HL-60/S4 treated with retinoic acid at 250 ng/mL for 4 days and 3 days (cell line): ENCODE data around the gene CIAPIN1.

Experiments
- in situ Hi-C: fragments of 300-500 bp; cut with MboI; formaldehyde crosslinking; loops from 2 replicates; pipeline ENCODE4 v1.7.0; 2022; ENCODE audit warnings: low sequenced_read_pairs

CIAPIN1 gene

DNA sequence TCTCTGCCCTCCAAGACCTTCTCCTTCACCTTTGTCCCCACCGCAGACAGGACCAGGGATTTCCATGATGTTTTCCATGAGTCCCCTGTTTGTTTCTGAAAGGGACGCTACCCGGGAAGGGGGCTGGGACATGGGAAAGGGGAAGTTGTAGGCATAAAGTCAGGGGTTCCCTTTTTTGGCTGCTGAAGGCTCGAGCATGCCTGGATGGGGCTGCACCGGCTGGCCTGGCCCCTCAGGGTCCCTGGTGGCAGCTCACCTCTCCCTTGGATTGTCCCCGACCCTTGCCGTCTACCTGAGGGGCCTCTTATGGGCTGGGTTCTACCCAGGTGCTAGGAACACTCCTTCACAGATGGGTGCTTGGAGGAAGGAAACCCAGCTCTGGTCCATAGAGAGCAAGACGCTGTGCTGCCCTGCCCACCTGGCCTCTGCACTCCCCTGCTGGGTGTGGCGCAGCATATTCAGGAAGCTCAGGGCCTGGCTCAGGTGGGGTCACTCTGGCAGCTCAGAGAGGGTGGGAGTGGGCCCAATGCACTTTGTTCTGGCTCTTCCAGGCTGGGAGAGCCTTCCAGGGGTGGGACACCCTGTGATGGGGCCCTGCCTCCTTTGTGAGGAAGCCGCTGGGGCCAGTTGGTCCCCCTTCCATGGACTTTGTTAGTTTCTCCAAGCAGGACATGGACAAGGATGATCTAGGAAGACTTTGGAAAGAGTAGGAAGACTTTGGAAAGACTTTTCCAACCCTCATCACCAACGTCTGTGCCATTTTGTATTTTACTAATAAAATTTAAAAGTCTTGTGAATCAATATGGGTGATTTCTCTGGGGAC is 62.7 kb downstream of the CIAPIN1 start:
- in situ Hi-C loops, result no loop called here

DNA sequence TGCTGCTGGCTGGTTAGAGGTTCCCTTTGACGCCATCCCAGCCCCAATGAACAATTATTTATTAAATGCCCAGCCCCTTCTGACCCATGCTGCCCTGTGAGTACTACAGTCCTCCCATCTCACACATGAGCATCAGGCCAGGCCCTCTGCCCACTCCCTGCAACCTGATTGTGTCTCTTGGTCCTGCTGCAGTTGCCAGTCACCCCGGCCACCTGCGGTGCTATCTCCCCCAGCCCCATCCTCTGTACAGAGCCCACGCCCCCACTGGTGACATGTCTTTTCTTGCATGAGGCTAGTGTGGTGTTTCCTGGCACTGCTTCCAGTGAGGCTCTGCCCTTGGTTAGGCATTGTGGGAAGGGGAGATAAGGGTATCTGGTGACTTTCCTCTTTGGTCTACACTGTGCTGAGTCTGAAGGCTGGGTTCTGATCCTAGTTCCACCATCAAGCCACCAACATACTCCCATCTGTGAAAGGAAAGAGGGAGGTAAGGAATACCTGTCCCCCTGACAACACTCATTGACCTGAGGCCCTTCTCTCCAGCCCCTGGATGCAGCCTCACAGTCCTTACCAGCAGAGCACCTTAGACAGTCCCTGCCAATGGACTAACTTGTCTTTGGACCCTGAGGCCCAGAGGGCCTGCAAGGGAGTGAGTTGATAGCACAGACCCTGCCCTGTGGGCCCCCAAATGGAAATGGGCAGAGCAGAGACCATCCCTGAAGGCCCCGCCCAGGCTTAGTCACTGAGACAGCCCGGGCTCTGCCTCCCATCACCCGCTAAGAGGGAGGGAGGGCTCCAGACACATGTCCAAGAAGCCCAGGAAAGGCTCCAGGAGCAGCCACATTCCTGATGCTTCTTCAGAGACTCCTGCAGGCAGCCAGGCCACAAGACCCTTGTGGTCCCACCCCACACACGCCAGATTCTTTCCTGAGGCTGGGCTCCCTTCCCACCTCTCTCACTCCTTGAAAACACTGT is 63.6 kb downstream of the CIAPIN1 start:
- in situ Hi-C loops, result no loop called here

DNA sequence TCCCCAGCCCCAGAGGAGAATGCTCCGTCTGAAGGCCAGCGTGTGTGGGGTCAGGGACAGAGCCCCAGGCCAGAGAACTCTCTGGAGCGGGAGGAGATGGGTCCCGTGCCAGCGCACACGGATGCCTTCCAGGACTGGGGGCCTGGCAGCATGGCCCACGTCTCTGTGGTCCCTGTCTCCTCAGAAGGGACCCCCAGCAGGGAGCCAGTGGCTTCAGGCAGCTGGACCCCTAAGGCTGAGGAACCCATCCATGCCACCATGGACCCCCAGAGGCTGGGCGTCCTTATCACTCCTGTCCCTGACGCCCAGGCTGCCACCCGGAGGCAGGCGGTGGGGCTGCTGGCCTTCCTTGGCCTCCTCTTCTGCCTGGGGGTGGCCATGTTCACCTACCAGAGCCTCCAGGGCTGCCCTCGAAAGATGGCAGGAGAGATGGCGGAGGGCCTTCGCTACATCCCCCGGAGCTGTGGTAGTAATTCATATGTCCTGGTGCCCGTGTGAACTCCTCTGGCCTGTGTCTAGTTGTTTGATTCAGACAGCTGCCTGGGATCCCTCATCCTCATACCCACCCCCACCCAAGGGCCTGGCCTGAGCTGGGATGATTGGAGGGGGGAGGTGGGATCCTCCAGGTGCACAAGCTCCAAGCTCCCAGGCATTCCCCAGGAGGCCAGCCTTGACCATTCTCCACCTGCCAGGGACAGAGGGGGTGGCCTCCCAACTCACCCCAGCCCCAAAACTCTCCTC is 64.5 kb downstream of the CIAPIN1 start:
- in situ Hi-C loops, result no loop called here

DNA sequence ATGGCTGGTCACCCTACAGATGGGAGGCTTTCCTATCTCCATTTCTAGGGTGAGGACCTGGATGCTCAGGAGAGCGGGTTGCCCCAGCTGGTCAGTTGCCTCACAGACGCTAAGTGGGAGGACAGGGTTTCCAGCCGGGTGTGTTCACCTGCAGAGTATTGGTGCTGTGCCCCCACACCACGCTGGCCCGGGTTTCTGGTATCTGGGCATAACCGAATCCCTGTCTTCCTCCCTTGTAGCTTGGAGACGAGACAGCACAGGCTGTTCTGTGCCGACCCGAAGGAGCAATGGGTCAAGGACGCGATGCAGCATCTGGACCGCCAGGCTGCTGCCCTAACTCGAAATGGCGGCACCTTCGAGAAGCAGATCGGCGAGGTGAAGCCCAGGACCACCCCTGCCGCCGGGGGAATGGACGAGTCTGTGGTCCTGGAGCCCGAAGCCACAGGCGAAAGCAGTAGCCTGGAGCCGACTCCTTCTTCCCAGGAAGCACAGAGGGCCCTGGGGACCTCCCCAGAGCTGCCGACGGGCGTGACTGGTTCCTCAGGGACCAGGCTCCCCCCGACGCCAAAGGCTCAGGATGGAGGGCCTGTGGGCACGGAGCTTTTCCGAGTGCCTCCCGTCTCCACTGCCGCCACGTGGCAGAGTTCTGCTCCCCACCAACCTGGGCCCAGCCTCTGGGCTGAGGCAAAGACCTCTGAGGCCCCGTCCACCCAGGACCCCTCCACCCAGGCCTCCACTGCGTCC is 65.2 kb downstream of the CIAPIN1 start:
- in situ Hi-C loops, result no loop called here

DNA sequence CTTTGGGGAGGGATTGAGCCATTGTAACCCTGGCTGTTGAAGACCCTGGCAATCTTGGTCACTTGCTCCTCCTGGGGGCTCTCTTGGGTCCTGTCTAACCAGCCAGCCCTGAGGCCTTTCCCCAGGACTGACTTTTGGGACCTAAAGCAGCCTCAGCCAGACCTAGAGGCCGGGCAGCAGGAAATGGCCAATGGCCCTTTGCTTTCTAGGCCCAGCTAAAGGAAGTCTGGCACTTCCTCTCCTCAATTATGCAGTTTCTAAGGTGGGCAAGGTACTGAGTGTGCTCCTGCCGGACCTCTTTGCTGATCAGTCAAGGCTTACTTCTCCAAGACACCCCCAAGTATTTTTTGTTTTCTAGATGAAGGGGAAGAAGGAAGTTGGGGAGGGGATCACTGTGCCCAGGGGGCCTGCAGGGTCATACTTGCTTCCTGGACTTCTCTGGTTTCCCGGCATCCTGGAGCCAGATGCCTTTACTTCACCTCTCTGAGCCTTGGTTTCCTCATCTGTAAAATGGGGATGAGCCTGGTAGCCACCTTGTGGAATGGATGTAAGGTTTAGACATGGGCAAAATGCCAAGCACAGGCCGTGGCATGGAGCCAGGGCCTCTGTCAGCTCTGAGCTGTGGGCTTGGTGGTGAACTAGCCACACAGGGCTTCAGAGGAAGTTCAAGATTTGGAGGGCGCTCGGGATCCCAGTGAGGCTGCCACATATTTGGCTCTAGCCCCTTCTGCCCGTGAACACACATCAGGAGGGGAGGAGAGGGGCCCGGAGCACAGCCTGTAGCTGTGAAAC is 66.3 kb downstream of the CIAPIN1 start:
- in situ Hi-C loops, result no loop called here

DNA sequence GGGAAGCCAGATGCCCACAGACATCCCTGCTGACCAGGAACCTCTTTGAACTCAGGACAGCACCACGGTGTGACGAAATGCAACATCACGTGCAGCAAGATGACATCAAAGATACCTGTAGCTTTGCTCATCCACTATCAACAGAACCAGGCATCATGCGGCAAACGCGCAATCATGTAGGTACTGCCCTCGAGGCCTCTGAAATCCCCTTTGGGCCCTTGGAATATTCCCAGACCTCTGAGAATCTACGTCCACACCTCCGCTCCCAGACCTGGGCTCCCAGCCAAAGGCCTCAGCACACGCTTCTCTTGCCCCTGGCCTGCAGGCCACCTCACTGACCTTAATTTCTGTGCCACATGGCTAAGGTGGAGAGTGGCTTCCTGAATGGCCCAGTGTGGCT is 67.6 kb downstream of the CIAPIN1 start:
- in situ Hi-C loops, result no loop called here
